ENCODE measurements around the gene PEX7.
"Not testable (repeated sequence)": the region's sequence is repeated elsewhere in the genome, so short reads cannot be mapped to it uniquely, and the experiment has no call there.

PEX7 gene, protein sequence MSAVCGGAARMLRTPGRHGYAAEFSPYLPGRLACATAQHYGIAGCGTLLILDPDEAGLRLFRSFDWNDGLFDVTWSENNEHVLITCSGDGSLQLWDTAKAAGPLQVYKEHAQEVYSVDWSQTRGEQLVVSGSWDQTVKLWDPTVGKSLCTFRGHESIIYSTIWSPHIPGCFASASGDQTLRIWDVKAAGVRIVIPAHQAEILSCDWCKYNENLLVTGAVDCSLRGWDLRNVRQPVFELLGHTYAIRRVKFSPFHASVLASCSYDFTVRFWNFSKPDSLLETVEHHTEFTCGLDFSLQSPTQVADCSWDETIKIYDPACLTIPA

DNA sequence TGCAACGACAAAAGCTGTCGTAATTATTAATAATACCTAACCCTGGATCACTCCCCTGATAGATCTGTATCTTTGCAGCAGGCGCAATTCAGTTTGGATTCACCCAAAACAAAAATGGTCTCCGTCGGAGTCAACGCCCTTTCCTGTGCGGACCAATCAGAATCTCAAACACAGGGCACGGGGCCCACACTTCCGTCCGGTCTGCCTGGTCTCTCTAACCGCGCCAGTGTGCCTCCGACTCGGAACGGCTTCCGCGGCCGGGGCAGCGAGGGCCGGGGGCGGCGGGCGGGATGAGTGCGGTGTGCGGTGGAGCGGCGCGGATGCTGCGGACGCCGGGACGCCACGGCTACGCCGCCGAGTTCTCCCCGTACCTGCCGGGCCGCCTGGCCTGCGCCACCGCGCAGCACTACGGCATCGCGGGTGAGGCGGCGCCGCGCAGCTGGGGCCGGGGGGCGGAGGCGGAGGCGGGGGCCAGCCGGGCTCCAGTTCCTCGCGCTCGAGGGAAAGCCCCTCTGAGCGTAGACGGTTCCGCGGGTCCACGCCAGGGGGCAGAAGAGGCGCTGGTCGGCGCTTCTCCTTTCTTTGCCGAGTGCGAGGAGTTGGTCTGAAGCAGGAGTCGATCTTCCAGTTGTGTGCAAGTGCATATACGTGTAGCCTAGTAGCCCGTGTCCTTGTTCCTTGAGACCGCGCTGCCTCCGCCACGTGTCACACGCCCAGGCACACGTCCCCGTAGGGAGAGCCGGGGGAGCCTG lies at the start of gene PEX7:
PEX7 (plus strand) TSS at position 217 of the 752 bp plus-strand sequence; CDS start at position 291, 74 bp downstream.
- DNase-seq: peak; percentile 90 to 94

DNA sequence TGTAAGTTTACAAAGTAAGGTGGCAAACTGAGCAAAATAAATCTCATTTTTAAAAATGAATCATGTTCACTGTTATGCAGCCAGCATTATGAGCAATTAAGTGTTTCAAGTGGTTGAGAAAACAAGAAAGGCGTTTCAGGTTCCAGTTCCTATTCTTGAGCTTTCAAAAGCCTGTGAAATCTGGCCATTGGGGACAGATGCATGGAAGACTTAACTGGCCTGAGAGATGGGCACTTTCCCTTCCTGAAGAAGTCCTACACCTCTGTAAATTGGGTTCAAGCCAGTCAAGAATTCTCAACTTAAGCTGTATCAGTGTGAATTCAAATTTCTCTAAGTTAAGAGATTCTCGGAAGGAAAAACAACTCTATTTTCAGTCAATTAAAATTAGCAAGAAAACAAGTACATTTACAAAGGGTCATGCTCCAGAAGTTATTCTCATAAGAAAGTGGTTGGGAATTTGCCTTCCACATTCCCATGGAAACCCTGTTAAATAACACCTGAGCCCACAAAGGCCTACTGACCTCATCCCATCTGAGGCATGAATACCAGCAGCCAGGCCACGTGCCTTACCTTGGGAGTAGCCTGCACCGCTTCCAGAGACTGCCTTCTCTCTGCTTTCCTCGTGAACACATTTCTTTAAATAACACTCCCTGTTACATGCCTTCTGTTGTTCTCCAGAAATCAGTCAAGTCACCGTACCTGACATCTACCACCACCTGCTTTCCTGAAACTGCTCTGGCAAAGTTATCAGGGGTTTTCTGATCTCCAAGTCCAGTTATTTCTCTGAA lies 49.5 kb upstream of the PEX7 start:
- DNase-seq: no peak

- no peak for DNase-seq
These were observed 49.0 kb upstream of the PEX7 start for GRCh38 chr6:136773473-136773796.

- no peak for DNase-seq
These were observed 48.0 kb upstream of the PEX7 start for GRCh38 chr6:136774228-136775041.

GRCh38 chr6:136775081-136775480 lies 47.3 kb upstream of the PEX7 start:
- no peak for DNase-seq

GRCh38 chr6:136775548-136775947 lies 46.8 kb upstream of the PEX7 start:
- no peak for DNase-seq

DNA sequence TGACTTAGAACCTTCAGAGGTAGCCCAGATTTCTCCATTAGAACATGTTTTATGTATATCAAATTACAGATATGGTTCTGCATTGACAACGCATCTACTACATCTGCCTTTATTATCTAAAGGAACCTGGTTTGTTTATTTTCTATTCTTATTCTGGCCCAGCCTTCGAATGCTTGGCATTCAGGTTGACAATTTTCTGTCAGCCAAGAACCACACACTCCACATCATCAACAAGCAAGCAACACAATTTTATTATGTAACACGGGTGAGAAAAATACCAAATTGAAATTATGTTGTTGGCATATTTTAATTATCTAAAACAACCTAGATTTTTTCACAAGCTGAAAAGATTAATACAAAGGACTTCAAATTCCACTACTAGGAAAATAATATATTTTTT lies 44.7 kb upstream of the PEX7 start:
- DNase-seq: no peak

GRCh38 chr6:136779682-136780081 lies 42.7 kb upstream of the PEX7 start:
- DNase-seq: no peak

GRCh38 chr6:136780972-136781371 lies 41.4 kb upstream of the PEX7 start:
- DNase-seq: no peak

GRCh38 chr6:136782021-136782770 lies 40.2 kb upstream of the PEX7 start:
- DNase-seq: peak in 1 of 2 donors; percentile 28

DNA sequence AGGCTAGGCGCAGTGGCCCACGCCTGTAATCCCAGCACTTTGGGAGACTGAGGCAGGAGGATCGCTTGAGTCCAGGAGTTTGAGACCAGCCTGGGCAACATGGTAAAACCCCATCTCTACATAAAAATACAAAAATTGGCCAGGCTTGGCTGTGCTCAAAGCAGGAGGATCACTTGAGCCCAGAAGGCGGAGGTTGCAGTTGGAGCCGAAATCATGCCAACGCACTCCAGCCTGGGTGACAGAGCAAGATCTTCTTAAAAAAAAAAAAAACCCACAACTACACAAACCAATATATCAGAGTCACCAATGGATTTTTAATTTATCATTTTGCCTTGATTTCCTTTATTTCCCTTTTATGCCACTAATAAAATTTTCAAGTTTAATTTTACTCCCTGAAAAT lies 39.4 kb upstream of the PEX7 start:
- no peak for DNase-seq

GRCh38 chr6:136783495-136784270 lies 38.7 kb upstream of the PEX7 start:
- DNase-seq: peak; percentile 34 to 69

DNA sequence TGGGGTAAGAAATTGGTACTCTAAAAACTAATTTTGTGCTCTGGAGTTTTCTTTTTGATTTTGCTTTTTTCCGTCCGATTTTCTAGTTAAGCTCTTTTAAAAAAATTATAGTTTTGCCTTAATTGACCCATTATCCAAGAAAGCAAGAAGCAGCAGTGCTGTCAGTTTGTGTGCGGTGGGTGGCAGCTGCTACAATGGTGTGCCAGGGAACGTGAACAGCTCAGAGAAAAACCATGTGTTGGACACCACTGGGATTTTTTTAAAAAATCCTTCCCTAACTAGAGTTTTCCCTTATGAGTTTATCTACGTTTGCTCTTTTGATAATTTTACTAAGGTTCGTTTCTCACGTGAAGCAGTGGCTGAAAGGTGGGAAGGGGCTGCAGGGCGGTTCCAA lies 38.1 kb upstream of the PEX7 start:
- DNase-seq: no peak

DNA sequence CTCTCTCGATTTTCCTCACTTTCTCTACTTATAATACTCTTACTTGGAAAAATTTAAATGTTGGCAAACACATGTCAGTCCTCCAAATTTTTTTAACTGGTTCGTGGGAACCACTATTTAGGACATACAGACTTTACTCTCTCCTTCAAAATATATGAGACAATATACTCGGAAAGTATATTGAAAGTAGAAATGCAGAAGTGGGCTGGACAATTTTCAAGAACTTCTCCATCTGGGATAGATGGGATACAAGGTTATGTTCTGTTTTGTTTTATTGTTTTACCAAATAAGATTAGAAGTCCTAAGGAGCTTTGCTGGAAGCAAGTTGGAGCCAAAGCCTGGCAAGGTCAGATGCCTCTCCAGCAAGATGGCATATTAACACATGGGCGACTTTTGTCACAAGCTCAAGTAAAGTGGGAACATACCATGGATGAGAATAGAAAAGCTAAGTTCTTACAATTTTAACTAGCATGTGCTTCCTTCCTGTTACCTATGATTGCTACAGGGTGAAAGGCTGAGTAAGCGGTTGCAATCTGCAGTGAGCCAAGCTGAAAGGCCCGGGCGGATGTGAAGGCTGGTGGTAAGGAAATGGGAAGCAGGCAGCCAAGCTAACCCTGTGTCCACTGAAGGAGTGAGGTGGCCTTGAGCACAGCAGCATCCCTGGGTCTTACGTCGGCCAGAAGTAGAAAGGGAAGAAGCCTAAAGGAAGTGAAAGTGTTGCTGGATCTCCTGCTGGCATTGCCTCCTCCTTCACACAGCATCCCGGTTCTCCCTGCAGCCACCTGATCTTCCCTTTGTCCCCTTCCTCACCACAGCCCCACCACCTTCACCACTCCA lies 37.3 kb upstream of the PEX7 start:
- DNase-seq: peak; percentile 44 to 66

DNA sequence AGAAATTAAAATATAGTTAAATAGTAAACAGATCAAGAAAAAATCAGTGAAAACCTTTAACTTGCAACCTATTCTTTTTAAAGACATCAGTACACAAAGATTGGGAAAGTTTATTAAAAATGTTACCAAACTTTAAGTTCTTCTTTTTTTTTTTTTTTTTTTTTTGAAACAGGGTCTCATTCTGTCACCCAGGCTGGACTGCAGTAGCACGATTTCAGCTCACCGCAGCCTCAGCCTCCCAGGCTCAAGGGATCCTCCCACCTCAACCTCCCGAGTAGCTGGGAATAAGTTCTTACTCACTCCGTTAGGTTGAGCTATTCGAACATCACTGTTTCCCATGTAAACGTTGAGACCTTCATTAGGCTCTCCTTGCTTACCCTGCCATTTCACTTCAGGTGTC lies 35.7 kb upstream of the PEX7 start:
- no peak for DNase-seq

- no peak for DNase-seq
These were observed 34.7 kb upstream of the PEX7 start for GRCh38 chr6:136787726-136788068.

DNA sequence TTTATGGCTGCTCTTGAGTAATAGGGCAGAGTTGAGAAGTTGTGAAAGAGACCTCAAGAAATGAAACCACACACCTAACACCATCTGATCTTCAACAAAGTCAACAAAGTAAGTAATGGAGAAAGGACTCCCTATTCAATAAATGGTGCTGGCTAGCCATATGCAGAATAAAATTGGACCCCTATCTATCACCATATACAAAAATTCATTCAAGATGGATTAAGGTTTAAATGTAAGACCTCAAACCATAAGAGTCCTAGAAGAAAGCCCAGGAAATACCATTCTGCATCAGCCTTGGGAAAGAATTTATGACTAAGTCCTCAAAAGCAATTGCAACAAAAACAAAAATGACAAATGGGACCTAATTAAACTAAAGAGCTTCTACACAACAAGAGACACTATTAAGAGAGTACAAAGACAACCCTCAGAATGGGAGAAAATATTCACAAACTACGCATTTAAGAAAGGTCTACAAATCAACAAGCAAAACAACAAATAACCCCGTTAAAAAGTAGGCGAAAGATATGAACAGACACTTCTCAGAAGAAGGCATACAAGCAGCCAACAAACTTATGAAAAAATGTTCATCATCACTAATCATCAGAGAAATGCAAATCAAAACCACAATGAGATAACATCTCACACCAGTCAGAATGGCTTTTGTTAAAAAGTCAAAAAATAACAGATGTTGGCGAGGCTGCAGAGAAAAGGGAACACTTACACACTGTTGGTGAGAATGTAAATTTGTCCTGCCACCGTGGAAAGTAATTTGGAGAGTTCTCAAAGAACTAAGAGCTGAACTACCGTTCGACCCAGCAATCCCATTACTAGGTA lies 34.1 kb upstream of the PEX7 start:
- peak in 1 of 2 donors; percentile 79 for DNase-seq

GRCh38 chr6:136789440-136789839 lies 33.0 kb upstream of the PEX7 start:
- not testable (repeated sequence) for DNase-seq

Data from CD4-positive, alpha-beta T cell treated with Interleukin-4 for 1 hour (primary cell).